SK-N-MC (cell line): ENCODE data around the gene ACSL6.

Experiments used
- EZH2 ChIP-seq: fragments of 200-600 bp; sonication (generic); IDR thresholded peaks from one replicate; pipeline ENCODE4 v1.6.1; 2017; ENCODE audit warnings: antibody characterized with exemption
- FOXP2 ChIP-seq: optimal IDR thresholded peaks from 2 replicates; pipeline ENCODE3; 2011; ENCODE audit warnings: mild to moderate bottlenecking, moderate library complexity; ENCODE audit not compliant: insufficient read depth; ENCODE audit errors: extremely low read length, control extremely low read depth
- POLR2AphosphoS5 ChIP-seq: IDR thresholded peaks from 2 replicates; pipeline ENCODE4 v1.6.1; 2012; ENCODE audit warnings: mild to moderate bottlenecking, low read depth, low read length, borderline replicate concordance

- TF ChIP-seq EZH2 (no peak), POLR2AphosphoS5 (no peak), FOXP2 (no peak)
Observed at GRCh38 chr5:131914472-131914871, 97.0 kb downstream of the ACSL6 start.
